ENCODE measurements around the gene OR6J1.
"Not testable (repeated sequence)": the region's sequence is repeated elsewhere in the genome, so short reads cannot be mapped to it uniquely, and the experiment has no call there.

OR6J1 gene

DNA sequence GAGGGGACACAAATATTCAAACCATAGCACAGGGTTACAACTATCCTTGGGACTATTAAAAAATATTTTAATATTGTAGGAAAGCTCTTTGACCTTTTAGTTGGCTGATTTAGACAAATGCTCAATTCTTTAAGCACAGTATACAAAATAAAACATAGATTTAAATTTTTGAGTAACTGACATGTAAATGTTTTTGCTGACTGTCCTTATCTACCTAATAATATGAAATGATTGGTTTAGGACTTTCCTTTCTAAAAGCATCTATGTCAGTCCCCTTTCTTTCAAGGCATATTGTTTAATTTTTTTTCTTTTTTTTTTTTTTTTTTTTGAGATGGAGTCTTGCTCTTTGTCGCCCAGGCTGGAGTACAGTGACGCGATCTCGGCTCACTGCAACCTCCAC is 16.5 kb upstream of the OR6J1 start:
- Mint-ChIP-seq H3K4me1 (ENCODE audit: low read depth) (no peaks in the 10 kb centered on the region), H3K9me3 (no peaks in the 10 kb centered on the region), H3K27ac (no peak overlapping the region), H3K4me3 (no peak overlapping the region), H3K27me3 (no peaks in the 10 kb centered on the region), H3K36me3 (ENCODE audit: low read depth) (no peaks in the 10 kb centered on the region)

DNA sequence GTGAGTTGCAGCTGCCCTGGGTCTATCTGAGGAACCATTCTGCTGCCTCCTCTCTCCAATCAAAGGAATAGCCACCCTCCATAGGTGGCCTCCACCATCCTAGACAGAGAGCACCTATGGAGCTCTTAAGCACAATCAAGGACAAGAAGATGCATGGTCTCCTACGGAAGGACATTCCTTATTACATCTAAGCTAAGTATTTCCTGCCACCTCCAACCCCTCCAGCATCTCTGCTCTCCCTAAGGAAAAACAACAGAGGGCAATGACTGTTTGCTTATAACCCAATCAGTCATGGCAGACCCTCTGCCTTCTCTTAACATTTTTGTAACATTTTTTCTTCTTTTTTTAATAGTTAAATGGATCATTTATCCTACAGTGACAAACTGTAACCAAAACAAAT is 14.8 kb upstream of the OR6J1 start:
- Mint-ChIP-seq H3K4me3 (no peak overlapping the region), H3K27me3 (no peaks in the 10 kb centered on the region), H3K36me3 (ENCODE audit: low read depth) (no peaks in the 10 kb centered on the region), H3K27ac (no peak overlapping the region), H3K4me1 (ENCODE audit: low read depth) (no peaks in the 10 kb centered on the region), H3K9me3 (no peaks in the 10 kb centered on the region)

GRCh38 chr14:22657861-22658260 is 13.7 kb upstream of the OR6J1 start:
- Mint-ChIP-seq H3K4me1 (ENCODE audit: low read depth) (no peaks in the 10 kb centered on the region), H3K4me3 (no peak overlapping the region), H3K9me3 (no peaks in the 10 kb centered on the region), H3K27ac (no peak overlapping the region), H3K27me3 (no peaks in the 10 kb centered on the region), H3K36me3 (ENCODE audit: low read depth) (no peaks in the 10 kb centered on the region)

DNA sequence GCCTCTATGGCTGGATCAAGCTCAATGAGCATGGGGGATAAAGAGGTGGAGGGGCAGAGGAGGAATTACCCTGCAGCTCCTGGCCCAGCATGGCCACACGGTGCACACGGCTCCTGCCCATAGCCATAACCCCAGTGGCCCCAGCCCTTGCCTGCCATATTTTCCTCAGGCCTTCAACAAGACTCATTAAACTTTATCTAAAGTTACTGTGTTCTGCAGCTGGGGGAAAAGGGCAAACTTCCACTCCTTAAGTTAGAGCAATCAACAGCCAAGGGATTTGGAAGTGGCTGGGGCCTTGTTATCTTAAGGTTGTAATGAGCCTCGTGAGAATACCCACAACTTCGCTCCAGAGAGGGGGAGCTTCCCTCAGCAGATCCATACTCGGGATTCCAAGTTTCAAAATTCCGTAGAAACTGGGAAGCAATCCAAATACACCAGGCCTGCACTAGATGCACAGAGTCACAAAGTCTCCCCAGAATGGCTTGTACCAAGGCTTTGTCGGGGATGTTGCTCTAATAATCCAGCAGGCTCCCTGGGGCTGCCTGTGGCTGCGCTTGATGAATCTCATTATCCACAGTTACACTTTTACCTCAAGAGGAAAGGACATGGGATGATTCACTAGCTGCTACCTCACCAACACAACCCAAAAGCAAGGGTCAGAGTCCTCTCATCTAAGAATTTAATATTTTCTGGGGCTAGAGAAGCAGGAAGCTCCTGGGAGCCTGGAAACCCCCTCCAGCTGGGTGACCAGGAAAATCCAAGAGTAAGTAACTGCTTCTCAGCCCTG is 13.0 kb upstream of the OR6J1 start:
- no peaks in the 10 kb centered on the region for H3K36me3 Mint-ChIP-seq (ENCODE audit: low read depth)
- H3K27me3 Mint-ChIP-seq = no peaks in the 10 kb centered on the region
- no peak overlapping the region for H3K27ac Mint-ChIP-seq
- no peaks in the 10 kb centered on the region for H3K9me3 Mint-ChIP-seq
- no peaks in the 10 kb centered on the region for H3K4me1 Mint-ChIP-seq (ENCODE audit: low read depth)
- no peak overlapping the region for H3K4me3 Mint-ChIP-seq

GRCh38 chr14:22656226-22656625 is 12.1 kb upstream of the OR6J1 start:
- H3K27me3 Mint-ChIP-seq = no peaks in the 10 kb centered on the region
- H3K36me3 Mint-ChIP-seq (ENCODE audit: low read depth) = no peaks in the 10 kb centered on the region
- H3K4me1 Mint-ChIP-seq (ENCODE audit: low read depth) = no peaks in the 10 kb centered on the region
- no peaks in the 10 kb centered on the region for H3K9me3 Mint-ChIP-seq
- H3K27ac Mint-ChIP-seq = no peak overlapping the region
- H3K4me3 Mint-ChIP-seq = no peak overlapping the region

GRCh38 chr14:22653012-22653621 is 9.0 kb upstream of the OR6J1 start:
- no peak overlapping the region for H3K4me3 Mint-ChIP-seq
- no peaks in the 10 kb centered on the region for H3K4me1 Mint-ChIP-seq (ENCODE audit: low read depth)
- no peaks in the 10 kb centered on the region for H3K27me3 Mint-ChIP-seq
- H3K27ac Mint-ChIP-seq = no peak overlapping the region
- no peaks in the 10 kb centered on the region for H3K9me3 Mint-ChIP-seq
- H3K36me3 Mint-ChIP-seq (ENCODE audit: low read depth) = no peaks in the 10 kb centered on the region

DNA sequence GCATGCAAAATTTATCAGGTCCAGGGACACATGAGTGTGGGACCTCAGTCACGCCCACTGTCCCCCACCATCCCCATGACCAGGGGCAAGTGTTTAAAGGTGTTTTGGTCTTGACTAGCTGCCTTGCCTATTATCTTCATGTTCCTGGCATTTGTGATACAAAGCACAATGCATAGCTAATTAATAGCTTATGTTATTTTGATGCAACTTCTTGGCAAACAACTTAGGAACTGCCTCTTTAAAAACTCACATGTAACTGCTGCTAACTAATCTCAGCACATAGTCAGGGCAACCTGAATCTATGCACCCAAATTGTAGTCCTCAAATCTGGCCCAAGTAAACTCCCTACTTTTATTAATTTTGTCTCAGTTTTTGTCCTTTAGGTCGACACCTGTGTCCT is 7.4 kb upstream of the OR6J1 start:
- no peaks in the 10 kb centered on the region for H3K27me3 Mint-ChIP-seq
- H3K4me3 Mint-ChIP-seq = no peak overlapping the region
- no peaks in the 10 kb centered on the region for H3K9me3 Mint-ChIP-seq
- H3K36me3 Mint-ChIP-seq (ENCODE audit: low read depth) = no peaks in the 10 kb centered on the region
- H3K4me1 Mint-ChIP-seq (ENCODE audit: low read depth) = peaks cover 3% of the 10 kb centered on the region
- H3K27ac Mint-ChIP-seq = no peak overlapping the region

GRCh38 chr14:22650960-22651521 is 6.9 kb upstream of the OR6J1 start:
- Mint-ChIP-seq H3K27ac (no peak overlapping the region), H3K9me3 (no peaks in the 10 kb centered on the region), H3K36me3 (ENCODE audit: low read depth) (no peaks in the 10 kb centered on the region), H3K27me3 (no peaks in the 10 kb centered on the region), H3K4me3 (no peak overlapping the region), H3K4me1 (ENCODE audit: low read depth) (peaks cover 6% of the 10 kb centered on the region)

DNA sequence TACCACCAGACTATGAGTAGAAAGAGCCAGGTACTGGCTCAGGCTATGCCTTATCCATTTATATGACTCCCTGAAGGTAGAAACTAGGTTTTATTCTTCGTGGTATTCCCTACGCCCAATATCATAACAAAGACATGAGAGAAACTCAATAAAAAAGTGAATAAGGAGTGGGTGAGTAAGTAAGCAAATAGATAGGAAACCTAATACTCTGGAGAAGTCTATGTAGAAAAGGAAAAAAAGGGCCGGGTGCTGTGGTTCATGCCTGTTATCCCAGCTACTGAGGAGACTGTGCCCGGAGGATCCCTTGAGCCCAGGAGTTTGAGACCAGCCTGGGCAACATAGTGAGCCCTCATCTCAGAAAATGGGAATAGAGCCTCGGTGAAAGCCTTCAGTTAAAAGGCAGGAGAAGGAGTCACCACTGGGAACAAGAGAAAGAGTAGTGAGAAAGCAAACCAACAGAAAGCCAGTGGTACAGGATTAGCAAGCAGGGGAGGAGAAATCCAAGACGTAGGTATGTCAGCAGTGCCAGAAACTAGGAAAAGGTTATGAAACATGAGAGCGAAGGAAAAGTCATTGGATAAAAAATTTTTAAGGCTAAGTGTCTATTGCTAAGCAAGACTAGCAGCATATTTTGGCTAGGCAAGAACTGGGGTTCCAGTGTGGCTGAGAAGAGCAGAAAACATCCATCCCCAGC is 6.0 kb upstream of the OR6J1 start:
- Mint-ChIP-seq H3K27me3 (no peaks in the 10 kb centered on the region), H3K36me3 (ENCODE audit: low read depth) (no peaks in the 10 kb centered on the region), H3K4me1 (ENCODE audit: low read depth) (peaks cover 6% of the 10 kb centered on the region), H3K4me3 (no peak overlapping the region), H3K27ac (no peak overlapping the region), H3K9me3 (no peaks in the 10 kb centered on the region)

- Mint-ChIP-seq H3K27ac (no peak overlapping the region), H3K4me1 (ENCODE audit: low read depth) (peaks cover 6% of the 10 kb centered on the region), H3K4me3 (no peak overlapping the region), H3K36me3 (ENCODE audit: low read depth) (no peaks in the 10 kb centered on the region), H3K27me3 (no peaks in the 10 kb centered on the region), H3K9me3 (no peaks in the 10 kb centered on the region)
Observed at GRCh38 chr14:22648506-22648905, 4.4 kb upstream of the OR6J1 start.

GRCh38 chr14:22646570-22647254 is 2.6 kb upstream of the OR6J1 start:
- peaks cover 6% of the 10 kb centered on the region for H3K4me1 Mint-ChIP-seq (ENCODE audit: low read depth)
- H3K4me3 Mint-ChIP-seq = no peak overlapping the region
- H3K9me3 Mint-ChIP-seq = no peaks in the 10 kb centered on the region
- peak overlapping the region; percentile 24 for H3K27ac Mint-ChIP-seq
- H3K27me3 Mint-ChIP-seq = no peaks in the 10 kb centered on the region
- H3K36me3 Mint-ChIP-seq (ENCODE audit: low read depth) = no peaks in the 10 kb centered on the region

- H3K9me3 Mint-ChIP-seq = no peaks in the 10 kb centered on the region
- no peaks in the 10 kb centered on the region for H3K27me3 Mint-ChIP-seq
- no peak overlapping the region for H3K27ac Mint-ChIP-seq
- H3K4me3 Mint-ChIP-seq = no peak overlapping the region
- H3K4me1 Mint-ChIP-seq (ENCODE audit: low read depth) = peaks cover 5% of the 10 kb centered on the region
- no peaks in the 10 kb centered on the region for H3K36me3 Mint-ChIP-seq (ENCODE audit: low read depth)
Observed at GRCh38 chr14:22641846-22642245, 2.3 kb downstream of the OR6J1 start.

DNA sequence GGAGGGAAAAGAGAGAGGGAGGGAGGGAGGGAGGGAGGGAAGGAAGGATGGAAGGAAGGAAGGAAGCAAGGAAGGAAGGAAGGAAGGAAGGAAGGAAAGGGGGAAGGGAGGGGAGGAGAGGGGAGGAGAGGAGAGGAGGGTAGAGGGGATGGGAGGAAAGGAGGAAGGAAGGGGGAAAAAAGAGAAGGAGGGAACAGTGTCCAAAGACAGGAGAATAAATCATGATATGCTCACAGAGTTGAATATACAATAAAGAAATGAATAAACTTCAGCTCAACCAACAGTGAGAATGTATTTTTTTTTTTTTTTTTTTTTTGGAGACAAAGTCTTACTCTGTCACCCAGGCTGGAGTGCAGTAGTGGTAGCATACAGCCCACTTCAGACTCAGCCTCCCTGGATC is 4.0 kb downstream of the OR6J1 start:
- Mint-ChIP-seq H3K36me3 (ENCODE audit: low read depth) (no peaks in the 10 kb centered on the region), H3K4me1 (ENCODE audit: low read depth) (no peaks in the 10 kb centered on the region), H3K9me3 (no peaks in the 10 kb centered on the region), H3K27me3 (no peaks in the 10 kb centered on the region), H3K4me3 (no peak overlapping the region), H3K27ac (no peak overlapping the region)

- H3K9me3 Mint-ChIP-seq; H3K27ac Mint-ChIP-seq; H3K36me3 Mint-ChIP-seq (ENCODE audit: low read depth); H3K4me1 Mint-ChIP-seq (ENCODE audit: low read depth); H3K4me3 Mint-ChIP-seq; H3K27me3 Mint-ChIP-seq: not testable (repeated sequence)
Observed at GRCh38 chr14:22635980-22636379, 8.2 kb downstream of the OR6J1 start.

Data from stimulated activated naive CD8-positive, alpha-beta T cell treated with anti-CD3 and anti-CD28 coated beads, Interleukin-15, Interleukin-2, amounts not matched to agents 100 ng/mL and 50 ng/mL, for 24 hours (primary cell).